PC-3 (cell line): ENCODE data around the gene GNG14. TPM values are rescaled to one million over a fixed set of nuclear protein-coding genes. Genes with fewer than 3 reads are reported as not detected.
A peak's percentile ranks its signal among the peaks of the same experiment; 100 is the strongest.
"Not testable (repeated sequence)": the region's sequence is repeated elsewhere in the genome, so short reads cannot be mapped to it uniquely, and the experiment has no call there.

ENCODE experiments used
- ATAC-seq: fragments of 200-7000 bp; cut with Tn5 transposase; 2 replicates; pipeline ENCODE4 v1.9.1; 2020; ENCODE audit warnings: mild to moderate bottlenecking, moderate library complexity
- BruUV-seq: library from RNA; stranded (reverse); fragments of 400-500 nt; replicated peaks from 2 replicates; lab custom pipeline; 2021; lab: Mats Ljungman, UMichigan
- CTCF ChIA-PET: fragments of 300-600 bp; sonication (Branson Sonifier 250); formaldehyde crosslinking; loops from one replicate; lab custom pipeline; 2022; ENCODE audit warnings: antibody characterized with exemption; lab: Charles Lee
- POLR2A ChIA-PET: fragments of 300-600 bp; sonication (Branson Sonifier 250); formaldehyde crosslinking; loops from one replicate; lab custom pipeline; 2022; ENCODE audit warnings: antibody characterized with exemption; ENCODE audit not compliant: unreplicated experiment; lab: Charles Lee
- DNase-seq: peaks from one replicate; pipeline ENCODE4 v3.0.0-alpha.2; 2015
- H2AFZ ChIP-seq: fragments of 300-600 bp; sonication (generic); 2 replicates; pipeline ENCODE4 v1.6.0; 2016; ENCODE audit warnings: antibody characterized with exemption, low read length
- H3F3A ChIP-seq: fragments of 300-600 bp; sonication (generic); one replicate; pipeline ENCODE4 v1.6.0; 2017; ENCODE audit warnings: antibody characterized with exemption, low read length, control low read depth, mild to moderate bottlenecking; ENCODE audit not compliant: unreplicated experiment
- H3K27ac ChIP-seq: fragments of 300-600 bp; sonication (generic); 2 replicates; pipeline ENCODE4 v1.5.1; 2016; ENCODE audit warnings: mild to moderate bottlenecking, low read length
- H3K27me3 ChIP-seq: fragments of 300-600 bp; sonication (generic); 2 replicates; pipeline ENCODE4 v1.6.1; 2016; ENCODE audit warnings: low read length, mixed read lengths
- H3K36me3 ChIP-seq: fragments of 300-600 bp; sonication (generic); 2 replicates; pipeline ENCODE4 v1.6.1; 2016; ENCODE audit warnings: low read depth, mixed run types, low read length, mixed read lengths
- H3K4me1 ChIP-seq: fragments of 300-600 bp; sonication (generic); 2 replicates; pipeline ENCODE4 v1.5.1; 2016; ENCODE audit warnings: low read length; ENCODE audit not compliant: insufficient read depth
- H3K4me2 ChIP-seq: fragments of 300-600 bp; sonication (generic); 2 replicates; pipeline ENCODE4 v1.6.0; 2016; ENCODE audit warnings: low read length
- H3K4me3 ChIP-seq: fragments of 300-600 bp; sonication (generic); 2 replicates; pipeline ENCODE4 v1.5.1; 2016; ENCODE audit warnings: mild to moderate bottlenecking, low read length, mixed read lengths
- H3K79me2 ChIP-seq: fragments of 300-600 bp; sonication (generic); 2 replicates; pipeline ENCODE4 v1.6.1; 2017; ENCODE audit warnings: low read length, mixed read lengths
- H3K9ac ChIP-seq: fragments of 300-600 bp; sonication (generic); 2 replicates; pipeline ENCODE4 v1.6.0; 2016; ENCODE audit warnings: mild to moderate bottlenecking, low read length
- H3K9me2 ChIP-seq: fragments of 300-600 bp; sonication (generic); replicated peaks from 2 replicates; pipeline ENCODE4 v1.6.1; 2016; ENCODE audit warnings: mixed run types, low read length, mixed read lengths
- H3K9me3 ChIP-seq: fragments of 300-600 bp; sonication (generic); 2 replicates; pipeline ENCODE4 v1.6.1; 2016; ENCODE audit warnings: low read length, mixed read lengths
- H4K20me1 ChIP-seq: fragments of 300-600 bp; sonication (generic); 2 replicates; pipeline ENCODE4 v1.6.1; 2016; ENCODE audit warnings: low read length, mixed read lengths
- EZH2 ChIP-seq: fragments of 300-600 bp; sonication (generic); IDR thresholded peaks from one replicate; pipeline ENCODE4 v1.6.1; 2017; ENCODE audit warnings: antibody characterized with exemption, mild to moderate bottlenecking, low read length; ENCODE audit not compliant: unreplicated experiment
- EZH2phosphoT487 ChIP-seq: fragments of 300-600 bp; sonication (generic); IDR thresholded peaks from 2 replicates; pipeline ENCODE4 v1.6.1; 2018; ENCODE audit warnings: mild to moderate bottlenecking, antibody characterized with exemption, low read length, borderline replicate concordance
- intact Hi-C: fragments of 100-400 bp; cut with micrococcal nuclease; formaldehyde crosslinking; loops from 2 replicates; pipeline ENCODE4 v1.9.0; 2023
- total RNA-seq: library from RNA; depleted of rRNA; stranded (reverse); fragments of >200 nt; gene quantifications from 2 replicates; pipeline ENCODE4 v1.2.3, GENCODE V29; 2014
- TF ChIP-seq, protein P1 (sequence below): fragments of 300-600 bp; sonication (generic); conservative IDR thresholded peaks from 2 replicates; pipeline ENCODE4 v1.5.1; 2017; ENCODE audit warnings: antibody characterized with exemption, low read depth, mild to moderate bottlenecking, low read length

GNG14 gene
- total RNA-seq, 1 experiment from 2014 or later: not detected

DNA sequence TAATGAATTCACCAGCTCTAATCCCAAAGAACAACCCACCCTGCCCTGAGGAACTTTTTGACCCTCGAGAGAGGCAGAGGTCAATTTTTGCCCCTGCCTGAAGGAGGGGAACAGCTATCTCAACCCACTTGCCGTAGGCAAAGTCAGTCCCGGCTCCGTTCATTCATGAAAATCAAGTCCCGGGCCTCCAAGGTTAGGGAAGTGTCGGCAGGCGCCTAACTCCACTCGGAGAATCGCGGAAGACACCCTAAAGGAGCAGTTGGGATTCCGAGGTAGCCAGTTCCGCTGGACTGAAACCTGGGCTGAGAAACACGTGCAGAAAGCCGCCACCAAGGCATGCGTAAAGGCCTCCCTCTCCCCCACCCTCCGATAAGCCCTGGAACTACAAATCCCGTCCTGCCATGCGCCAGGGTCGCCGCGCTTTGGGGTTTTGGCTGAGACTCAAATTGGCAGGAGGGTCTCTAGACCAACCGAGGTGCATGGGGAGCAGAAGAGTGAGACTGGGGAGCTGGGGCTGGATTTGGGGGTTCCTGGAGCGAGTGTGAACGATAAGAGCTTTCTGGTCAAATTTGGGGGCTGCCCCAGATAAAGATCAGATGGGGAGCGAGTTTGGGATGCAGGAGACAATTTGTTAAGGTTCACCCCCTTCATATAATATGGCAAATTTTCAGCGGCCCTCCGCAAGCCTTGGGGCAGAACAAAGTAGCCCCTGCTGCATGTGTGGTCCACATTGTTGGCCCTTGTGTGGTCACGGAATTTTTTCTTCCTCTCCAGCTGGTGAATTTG, 36.0 kb downstream of the GNG14 start, which contains the start of gene TNPO2:
Gene TNPO2, minus strand, starts transcription at position 292 of the 786 bp plus-strand sequence. CDS start 2,955 bp downstream, outside the sequence.
- ChIA-PET CTCF (interaction anchor here (1.1 kb wide), 1 partner anchor 34 kb away, joined by 5 read pairs; no protein-coding TSS in a partner anchor), POLR2A (interaction anchor here (0.6 kb wide), 1 partner anchor 29 kb away, joined by 5 read pairs; no protein-coding TSS in a partner anchor)
- Histone ChIP-seq H3K36me3 (peaks cover 14% of the 10 kb centered on the region; the same call in 1 of the 2 replicates), H3K4me2 (peak within 1 kb of the TSS; percentile 94), H3K4me3 (peak within 1 kb of the TSS; percentile 89), H3K27ac (peak within 1 kb of the TSS; percentile 68), H4K20me1 (peaks cover 15% of the 10 kb centered on the region; the same call in 1 of the 2 replicates), H3K27me3 (no peaks in the 10 kb centered on the region), H2AFZ (peak within 1 kb of the TSS; percentile 80), H3K4me1 (peaks cover 28% of the 10 kb centered on the region), H3K9me3 (no peaks in the 10 kb centered on the region), H3K79me2 (peaks cover 52% of the 10 kb centered on the region), H3K9me2 (no peaks in the 10 kb centered on the region), H3K9ac (peak within 1 kb of the TSS; percentile 87), H3F3A (peaks cover 11% of the 10 kb centered on the region)
- ATAC-seq (peak; percentile 37), DNase-seq (peak; percentile 74)
- TF ChIP-seq EZH2phosphoT487 (no peak), EZH2 (no peak)
- TF ChIP-seq, protein P1, sequence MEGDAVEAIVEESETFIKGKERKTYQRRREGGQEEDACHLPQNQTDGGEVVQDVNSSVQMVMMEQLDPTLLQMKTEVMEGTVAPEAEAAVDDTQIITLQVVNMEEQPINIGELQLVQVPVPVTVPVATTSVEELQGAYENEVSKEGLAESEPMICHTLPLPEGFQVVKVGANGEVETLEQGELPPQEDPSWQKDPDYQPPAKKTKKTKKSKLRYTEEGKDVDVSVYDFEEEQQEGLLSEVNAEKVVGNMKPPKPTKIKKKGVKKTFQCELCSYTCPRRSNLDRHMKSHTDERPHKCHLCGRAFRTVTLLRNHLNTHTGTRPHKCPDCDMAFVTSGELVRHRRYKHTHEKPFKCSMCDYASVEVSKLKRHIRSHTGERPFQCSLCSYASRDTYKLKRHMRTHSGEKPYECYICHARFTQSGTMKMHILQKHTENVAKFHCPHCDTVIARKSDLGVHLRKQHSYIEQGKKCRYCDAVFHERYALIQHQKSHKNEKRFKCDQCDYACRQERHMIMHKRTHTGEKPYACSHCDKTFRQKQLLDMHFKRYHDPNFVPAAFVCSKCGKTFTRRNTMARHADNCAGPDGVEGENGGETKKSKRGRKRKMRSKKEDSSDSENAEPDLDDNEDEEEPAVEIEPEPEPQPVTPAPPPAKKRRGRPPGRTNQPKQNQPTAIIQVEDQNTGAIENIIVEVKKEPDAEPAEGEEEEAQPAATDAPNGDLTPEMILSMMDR: no peak
- no TSS peak for BruUV-seq
- intact Hi-C loops: loop anchor here (1.0 kb wide), 1 partner anchor 9 kb away; no protein-coding TSS in a partner anchor

DNA sequence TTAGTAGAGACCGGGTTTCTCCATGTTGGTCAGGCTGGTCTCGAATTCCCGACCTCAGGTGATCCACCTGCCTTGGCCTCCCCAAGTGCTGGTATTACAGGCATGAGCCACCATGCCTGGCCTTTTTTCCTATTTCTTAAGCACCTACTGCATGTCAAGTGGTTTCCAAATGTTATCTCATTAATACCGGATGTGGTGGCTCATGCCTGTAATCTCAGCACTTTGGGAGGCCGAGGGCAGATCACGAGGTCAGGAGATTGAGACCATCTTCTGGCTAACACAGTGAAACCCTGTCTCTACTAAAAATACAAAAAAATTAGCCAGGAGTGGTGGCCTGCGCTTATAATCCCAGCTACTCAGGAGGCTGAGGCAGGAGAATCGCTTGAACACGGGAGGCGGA, 37.8 kb downstream of the GNG14 start:
- Histone ChIP-seq H3K79me2 (peaks cover 48% of the 10 kb centered on the region), H3K4me1 (peaks cover 13% of the 10 kb centered on the region; the same call in 1 of the 2 replicates), H3K36me3 (peaks cover 24% of the 10 kb centered on the region), H3F3A (peaks cover 10% of the 10 kb centered on the region)
- H4K20me1 ChIP-seq, POLR2A ChIA-PET, H3K9me3 ChIP-seq, H3K9me2 ChIP-seq, H3K4me2 ChIP-seq, H3K27ac ChIP-seq, H3K9ac ChIP-seq, intact Hi-C loops, H3K4me3 ChIP-seq, ATAC-seq, DNase-seq, BruUV-seq, H3K27me3 ChIP-seq, H2AFZ ChIP-seq: not testable (repeated sequence)
- CTCF ChIA-PET: interaction anchor here (0.6 kb wide), 1 partner anchor 10 kb away, joined by 3 read pairs; no protein-coding TSS in a partner anchor

DNA sequence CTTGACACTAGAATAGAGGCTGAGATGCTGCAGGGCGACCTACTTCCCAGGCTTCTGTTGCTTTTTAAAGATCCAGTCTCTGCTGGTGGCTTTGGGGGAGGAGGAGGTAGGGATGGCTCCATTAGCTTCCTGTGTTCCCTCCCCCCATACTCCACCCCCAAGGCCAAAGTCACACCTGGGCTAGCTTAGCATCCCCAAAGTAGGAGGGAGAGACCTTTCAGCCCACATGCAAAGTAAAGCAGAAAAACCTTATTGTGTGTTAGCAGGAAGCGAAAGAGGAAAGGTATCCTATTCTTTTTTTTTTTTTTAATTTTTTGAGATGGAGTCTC, 39.2 kb downstream of the GNG14 start:
- BruUV-seq: no TSS peak
- H3F3A ChIP-seq: peaks cover 10% of the 10 kb centered on the region
- H3K36me3 ChIP-seq: peaks cover 35% of the 10 kb centered on the region
- no peak for ATAC-seq
- DNase-seq: no peak
- ChIA-PET POLR2A (no interaction called here), CTCF (interaction anchor here (0.7 kb wide), 1 partner anchor 31 kb away, joined by 7 read pairs; no protein-coding TSS in a partner anchor)
- H3K9me3 ChIP-seq: no peaks in the 10 kb centered on the region
- no peak overlapping the region for H3K4me2 ChIP-seq
- no peak overlapping the region for H3K27ac ChIP-seq
- TF ChIP-seq, protein P1: no peak
- TF ChIP-seq EZH2phosphoT487 (no peak), EZH2 (no peak)
- H2AFZ ChIP-seq: no peak overlapping the region
- no peaks in the 10 kb centered on the region for H3K9me2 ChIP-seq
- H3K4me3 ChIP-seq: no peak overlapping the region
- H3K4me1 ChIP-seq: peaks cover 13% of the 10 kb centered on the region; the same call in 1 of the 2 replicates
- H3K27me3 ChIP-seq: no peaks in the 10 kb centered on the region
- intact Hi-C loops: no loop called here
- peaks cover 48% of the 10 kb centered on the region for H3K79me2 ChIP-seq
- H3K9ac ChIP-seq: no peak overlapping the region
- H4K20me1 ChIP-seq: peaks cover 6% of the 10 kb centered on the region; the same call in 1 of the 2 replicates
